ENCODE data around the gene GDF2.

GDF2 gene

GRCh38 chr10:47357911-47358310 is 35.7 kb downstream of the GDF2 start:
- no peak for ATAC-seq (ENCODE audit: insufficient read depth, low read depth)
- no peak overlapping the region for H3K27ac ChIP-seq (ENCODE audit: low read length)
- DNase-seq = no peak

DNA sequence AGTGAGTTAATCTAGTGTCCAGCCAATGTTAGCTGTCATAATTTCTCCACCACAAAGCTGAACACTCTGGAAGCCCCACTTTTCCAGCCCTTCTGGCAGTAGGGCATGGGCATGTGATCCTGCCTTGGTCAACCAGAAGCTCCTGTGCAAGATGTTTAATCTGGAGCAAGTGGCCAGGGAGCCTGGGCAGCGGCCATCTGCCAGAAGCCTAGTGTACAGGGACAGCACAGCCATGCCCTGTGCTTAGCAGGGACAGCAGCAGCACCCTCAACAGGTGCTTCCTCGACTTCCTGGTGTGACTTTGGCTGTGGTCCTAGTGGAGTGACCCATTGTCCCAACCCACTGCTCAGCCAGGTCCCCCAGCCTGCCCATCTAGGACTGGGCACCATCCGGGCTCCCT is 36.2 kb downstream of the GDF2 start:
- Histone ChIP-seq H3K9me3 (ENCODE audit: insufficient read depth, low read length, severe bottlenecking) (no peaks in the 10 kb centered on the region), H4K20me1 (ENCODE audit: insufficient read depth, low read length) (no peaks in the 10 kb centered on the region; the same call in 1 of the 2 replicates), H3K79me2 (ENCODE audit: insufficient read depth, low read length) (no peaks in the 10 kb centered on the region), H3K4me2 (ENCODE audit: insufficient read depth, low read length) (no peak overlapping the region), H3K9ac (ENCODE audit: low read depth, low read length) (no peak overlapping the region), H2AFZ (ENCODE audit: low read depth, low read length) (no peak overlapping the region), H3K36me3 (ENCODE audit: insufficient read depth, low read length) (no peaks in the 10 kb centered on the region), H3K27ac (ENCODE audit: low read length) (no peak overlapping the region), H3K4me1 (ENCODE audit: insufficient read depth, low read length) (no peaks in the 10 kb centered on the region), H3K27me3 (ENCODE audit: insufficient read depth, low read length, poor library complexity) (peaks cover 9% of the 10 kb centered on the region), H3K4me3 (ENCODE audit: low read depth in 1 of 2, low read length in 2 of 2) (no peak overlapping the region)
- DNase-seq (no peak), ATAC-seq (ENCODE audit: insufficient read depth, low read depth) (no peak)
- TF ChIP-seq EZH2 (IDR thresholded peaks at IDR 0.05; ENCODE audit: borderline replicate concordance, low read depth, low read length, severe bottlenecking) = no peak

More at GRCh38 chr10:47357911-47358310, 35.7 kb downstream of the GDF2 start:
- no peak overlapping the region for H3K4me3 ChIP-seq (ENCODE audit: low read depth in 1 of 2, low read length in 2 of 2)
- peaks cover 9% of the 10 kb centered on the region for H3K27me3 ChIP-seq (ENCODE audit: insufficient read depth, low read length, poor library complexity)
- H2AFZ ChIP-seq (ENCODE audit: low read depth, low read length) = no peak overlapping the region
- H4K20me1 ChIP-seq (ENCODE audit: insufficient read depth, low read length) = no peaks in the 10 kb centered on the region; the same call in 1 of the 2 replicates
- no peak overlapping the region for H3K4me2 ChIP-seq (ENCODE audit: insufficient read depth, low read length)
- H3K9ac ChIP-seq (ENCODE audit: low read depth, low read length) = no peak overlapping the region
- no peaks in the 10 kb centered on the region for H3K79me2 ChIP-seq (ENCODE audit: insufficient read depth, low read length)
- no peaks in the 10 kb centered on the region for H3K36me3 ChIP-seq (ENCODE audit: insufficient read depth, low read length)
- TF ChIP-seq, protein P1, sequence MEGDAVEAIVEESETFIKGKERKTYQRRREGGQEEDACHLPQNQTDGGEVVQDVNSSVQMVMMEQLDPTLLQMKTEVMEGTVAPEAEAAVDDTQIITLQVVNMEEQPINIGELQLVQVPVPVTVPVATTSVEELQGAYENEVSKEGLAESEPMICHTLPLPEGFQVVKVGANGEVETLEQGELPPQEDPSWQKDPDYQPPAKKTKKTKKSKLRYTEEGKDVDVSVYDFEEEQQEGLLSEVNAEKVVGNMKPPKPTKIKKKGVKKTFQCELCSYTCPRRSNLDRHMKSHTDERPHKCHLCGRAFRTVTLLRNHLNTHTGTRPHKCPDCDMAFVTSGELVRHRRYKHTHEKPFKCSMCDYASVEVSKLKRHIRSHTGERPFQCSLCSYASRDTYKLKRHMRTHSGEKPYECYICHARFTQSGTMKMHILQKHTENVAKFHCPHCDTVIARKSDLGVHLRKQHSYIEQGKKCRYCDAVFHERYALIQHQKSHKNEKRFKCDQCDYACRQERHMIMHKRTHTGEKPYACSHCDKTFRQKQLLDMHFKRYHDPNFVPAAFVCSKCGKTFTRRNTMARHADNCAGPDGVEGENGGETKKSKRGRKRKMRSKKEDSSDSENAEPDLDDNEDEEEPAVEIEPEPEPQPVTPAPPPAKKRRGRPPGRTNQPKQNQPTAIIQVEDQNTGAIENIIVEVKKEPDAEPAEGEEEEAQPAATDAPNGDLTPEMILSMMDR (IDR thresholded peaks at IDR 0.05; ENCODE audit: borderline replicate concordance, extremely low read depth, low read length, poor library complexity, severe bottlenecking) = no peak
- no peak for TF ChIP-seq EZH2 (IDR thresholded peaks at IDR 0.05; ENCODE audit: borderline replicate concordance, low read depth, low read length, severe bottlenecking)
- H3K9me3 ChIP-seq (ENCODE audit: insufficient read depth, low read length, severe bottlenecking) = no peaks in the 10 kb centered on the region
- no peaks in the 10 kb centered on the region for H3K4me1 ChIP-seq (ENCODE audit: insufficient read depth, low read length)

DNA sequence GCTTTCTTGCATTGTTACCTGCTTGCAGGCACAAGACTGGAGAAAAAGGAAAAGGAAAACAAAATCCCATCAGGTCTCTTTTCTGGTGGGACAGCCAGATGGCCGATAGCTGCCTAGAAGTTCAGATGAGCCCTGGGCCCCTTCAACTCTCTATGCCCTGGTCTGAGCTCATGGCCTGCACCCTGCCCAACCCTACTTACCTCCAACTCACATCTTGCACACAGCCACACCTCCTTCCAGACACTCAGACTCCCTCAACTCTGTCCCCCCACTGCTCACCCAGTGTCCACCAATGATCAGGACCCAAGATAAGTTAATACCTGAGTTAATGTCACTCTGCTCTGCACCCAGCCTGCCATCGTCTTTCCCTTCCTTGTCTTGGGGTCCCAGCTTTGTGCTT is 36.8 kb downstream of the GDF2 start:
- no peak for DNase-seq
- Histone ChIP-seq H3K27ac (ENCODE audit: low read length) (no peak overlapping the region), H3K27me3 (ENCODE audit: insufficient read depth, low read length, poor library complexity) (peaks cover 9% of the 10 kb centered on the region), H2AFZ (ENCODE audit: low read depth, low read length) (no peak overlapping the region), H3K4me3 (ENCODE audit: low read depth in 1 of 2, low read length in 2 of 2) (no peak overlapping the region), H3K4me1 (ENCODE audit: insufficient read depth, low read length) (no peaks in the 10 kb centered on the region), H4K20me1 (ENCODE audit: insufficient read depth, low read length) (no peaks in the 10 kb centered on the region; the same call in 1 of the 2 replicates), H3K4me2 (ENCODE audit: insufficient read depth, low read length) (no peak overlapping the region), H3K36me3 (ENCODE audit: insufficient read depth, low read length) (no peaks in the 10 kb centered on the region), H3K9ac (ENCODE audit: low read depth, low read length) (no peak overlapping the region), H3K9me3 (ENCODE audit: insufficient read depth, low read length, severe bottlenecking) (no peaks in the 10 kb centered on the region), H3K79me2 (ENCODE audit: insufficient read depth, low read length) (no peaks in the 10 kb centered on the region)
- ATAC-seq (ENCODE audit: insufficient read depth, low read depth) = no peak
- no peak for TF ChIP-seq EZH2 (IDR thresholded peaks at IDR 0.05; ENCODE audit: borderline replicate concordance, low read depth, low read length, severe bottlenecking)
- TF ChIP-seq, protein P1 (IDR thresholded peaks at IDR 0.05; ENCODE audit: borderline replicate concordance, extremely low read depth, low read length, poor library complexity, severe bottlenecking) = no peak

DNA sequence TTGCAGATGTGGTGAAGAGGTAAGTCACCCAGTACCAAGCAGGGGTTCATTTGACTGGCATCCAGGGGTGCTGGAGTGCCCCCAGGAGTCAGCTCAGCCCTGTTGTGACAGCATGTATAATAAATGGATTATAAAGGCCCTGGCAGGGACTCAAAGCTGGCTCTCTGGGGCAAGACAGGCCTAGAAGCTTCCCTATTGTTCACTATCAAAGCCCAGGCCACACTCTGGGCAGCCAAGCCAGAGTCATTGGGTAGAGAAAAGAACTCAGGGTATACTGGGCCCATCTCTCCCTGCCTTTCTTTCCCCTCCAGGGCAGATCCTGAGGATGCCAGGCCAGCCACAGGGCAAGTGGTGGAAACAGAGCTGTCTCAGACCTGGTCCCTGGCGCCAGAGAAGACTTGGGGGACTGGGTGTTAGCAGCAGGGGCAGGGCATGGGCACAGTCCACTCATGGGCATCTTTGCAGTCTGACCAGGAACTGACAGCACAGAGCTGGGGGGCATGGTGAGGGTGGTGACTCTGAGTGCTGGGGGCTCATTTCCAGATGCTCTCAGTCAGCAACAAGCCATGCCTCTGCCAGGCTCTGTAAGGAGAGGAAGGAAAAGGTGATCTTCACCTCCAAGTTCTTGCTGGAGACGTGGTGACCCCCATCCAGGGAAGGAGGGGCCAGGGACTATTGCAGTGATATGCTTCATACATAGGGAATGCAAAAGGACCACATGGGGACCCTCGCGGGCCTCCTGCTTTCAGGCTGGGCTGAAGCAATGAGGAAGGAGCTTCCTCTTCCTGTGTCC is 37.6 kb downstream of the GDF2 start:
- Histone ChIP-seq H3K4me1 (ENCODE audit: insufficient read depth, low read length) (no peaks in the 10 kb centered on the region), H3K27ac (ENCODE audit: low read length) (no peak overlapping the region), H3K4me3 (ENCODE audit: low read depth in 1 of 2, low read length in 2 of 2) (no peak overlapping the region), H3K4me2 (ENCODE audit: insufficient read depth, low read length) (no peak overlapping the region), H3K27me3 (ENCODE audit: insufficient read depth, low read length, poor library complexity) (peaks cover 9% of the 10 kb centered on the region), H2AFZ (ENCODE audit: low read depth, low read length) (no peak overlapping the region), H3K9me3 (ENCODE audit: insufficient read depth, low read length, severe bottlenecking) (no peaks in the 10 kb centered on the region), H4K20me1 (ENCODE audit: insufficient read depth, low read length) (no peaks in the 10 kb centered on the region; the same call in 1 of the 2 replicates), H3K36me3 (ENCODE audit: insufficient read depth, low read length) (no peaks in the 10 kb centered on the region), H3K79me2 (ENCODE audit: insufficient read depth, low read length) (no peaks in the 10 kb centered on the region), H3K9ac (ENCODE audit: low read depth, low read length) (no peak overlapping the region)
- TF ChIP-seq, protein P1 (IDR thresholded peaks at IDR 0.05; ENCODE audit: borderline replicate concordance, extremely low read depth, low read length, poor library complexity, severe bottlenecking) = no peak
- TF ChIP-seq EZH2 (IDR thresholded peaks at IDR 0.05; ENCODE audit: borderline replicate concordance, low read depth, low read length, severe bottlenecking) = no peak
- DNase-seq (no peak), ATAC-seq (ENCODE audit: insufficient read depth, low read depth) (no peak)

Measured in DND-41 (cell line).